Measurements from ENCODE around the gene CHADL.
"Not testable (repeated sequence)": the region's sequence is repeated elsewhere in the genome, so short reads cannot be mapped to it uniquely, and the experiment has no call there.

CHADL gene

DNA sequence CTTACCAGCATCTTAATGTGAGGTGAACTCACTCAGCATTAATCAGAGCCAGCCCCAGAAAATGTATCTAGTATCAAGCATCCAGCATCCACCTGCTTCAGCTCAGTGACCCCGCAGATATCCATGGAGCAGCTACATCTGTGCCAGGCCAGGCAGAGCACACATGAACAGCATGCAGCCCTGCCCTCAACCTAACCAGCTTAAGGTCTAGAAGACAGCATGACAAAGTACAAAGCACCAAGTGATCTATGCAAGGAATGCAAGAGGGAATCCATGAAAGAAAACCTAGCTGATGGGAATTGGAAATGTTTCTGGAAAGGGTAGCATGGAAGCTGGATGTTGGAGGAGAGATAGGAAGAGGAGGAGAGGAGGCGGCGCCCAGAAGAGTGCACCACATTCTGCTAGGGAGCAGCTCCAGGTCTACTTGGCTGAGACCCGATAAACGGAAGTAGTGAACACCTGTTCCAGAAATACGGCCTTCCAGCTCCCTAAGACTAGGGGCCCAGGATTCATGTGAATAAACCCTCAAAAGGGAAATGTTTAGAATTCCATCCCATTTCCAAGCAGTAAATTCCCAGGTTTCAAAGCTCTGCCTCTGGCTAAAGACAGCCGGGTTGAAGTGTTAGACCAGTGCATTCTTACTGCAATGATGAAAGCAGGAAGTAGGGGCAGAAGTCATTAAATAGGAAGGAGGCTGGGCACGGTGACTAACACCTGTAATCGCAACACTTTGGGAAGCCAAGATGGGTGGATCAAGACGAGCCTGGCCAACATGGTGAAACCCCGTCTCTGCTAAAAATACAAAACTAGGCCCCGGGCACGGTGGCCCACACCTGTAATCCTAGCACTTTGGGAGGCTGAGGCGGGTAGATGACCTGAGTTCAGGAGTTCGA lies 59.1 kb downstream of the CHADL start:
- DNase-seq, result no peak

- DNase-seq, result no peak
Observed at GRCh38 chr22:41180926-41181325, 59.8 kb downstream of the CHADL start.

- DNase-seq, result not testable (repeated sequence)
Observed at GRCh38 chr22:41180362-41180761, 60.4 kb downstream of the CHADL start.

Data from activated T-cell treated with anti-CD3 and anti-CD28 coated beads for 4 hours (primary cell).